HL-60 (cell line): ENCODE data around the gene CEPT1.

Experiments
- DNase-seq, 2 experiments: peaks; one replicate each; pipeline ENCODE4 v3.0.0-alpha.2; 2010 to 2020; ENCODE audit warnings: low read depth in 1 of 2, low spot score in 1 of 2
- H3K27ac ChIP-seq: fragments of 250-450 bp; sonication (Bioruptor Pico); replicated peaks from 2 replicates; pipeline ENCODE4 v1.5.1; 2020; ENCODE audit warnings: mild to moderate bottlenecking, moderate library complexity
- H3K27me3 ChIP-seq: fragments of 250-450 bp; sonication (Bioruptor Pico); 2 replicates; pipeline ENCODE4 v1.5.1; 2021; ENCODE audit warnings: mild to moderate bottlenecking, moderate library complexity; ENCODE audit not compliant: insufficient read depth, poor library complexity, severe bottlenecking
- H3K4me3 ChIP-seq: replicated peaks from 2 replicates; pipeline ENCODE4 v1.5.1; 2011; ENCODE audit warnings: mild to moderate bottlenecking, control low read depth, low read length; ENCODE audit not compliant: insufficient read depth
- GABPA ChIP-seq: IDR thresholded peaks from 2 replicates; pipeline ENCODE4 v1.6.1; 2012; ENCODE audit warnings: low read depth
- POLR2AphosphoS5 ChIP-seq: IDR thresholded peaks from 2 replicates; pipeline ENCODE4 v1.6.1; 2012; ENCODE audit warnings: low read depth
- SPI1 ChIP-seq: IDR thresholded peaks from 2 replicates; pipeline ENCODE4 v1.6.1; 2012; ENCODE audit warnings: low read depth, mild to moderate bottlenecking, borderline replicate concordance
- TF ChIP-seq, protein P1 (sequence below): IDR thresholded peaks from one replicate; pipeline ENCODE4 v1.5.1; 2011; ENCODE audit warnings: low read length, control low read depth, inconsistent platforms; ENCODE audit not compliant: insufficient read depth
- TF ChIP-seq, protein P2 (sequence below): IDR thresholded peaks from 2 replicates; pipeline ENCODE4 v1.6.1; 2012; ENCODE audit warnings: low read depth; ENCODE audit not compliant: insufficient replicate concordance

Gene CEPT1

DNA sequence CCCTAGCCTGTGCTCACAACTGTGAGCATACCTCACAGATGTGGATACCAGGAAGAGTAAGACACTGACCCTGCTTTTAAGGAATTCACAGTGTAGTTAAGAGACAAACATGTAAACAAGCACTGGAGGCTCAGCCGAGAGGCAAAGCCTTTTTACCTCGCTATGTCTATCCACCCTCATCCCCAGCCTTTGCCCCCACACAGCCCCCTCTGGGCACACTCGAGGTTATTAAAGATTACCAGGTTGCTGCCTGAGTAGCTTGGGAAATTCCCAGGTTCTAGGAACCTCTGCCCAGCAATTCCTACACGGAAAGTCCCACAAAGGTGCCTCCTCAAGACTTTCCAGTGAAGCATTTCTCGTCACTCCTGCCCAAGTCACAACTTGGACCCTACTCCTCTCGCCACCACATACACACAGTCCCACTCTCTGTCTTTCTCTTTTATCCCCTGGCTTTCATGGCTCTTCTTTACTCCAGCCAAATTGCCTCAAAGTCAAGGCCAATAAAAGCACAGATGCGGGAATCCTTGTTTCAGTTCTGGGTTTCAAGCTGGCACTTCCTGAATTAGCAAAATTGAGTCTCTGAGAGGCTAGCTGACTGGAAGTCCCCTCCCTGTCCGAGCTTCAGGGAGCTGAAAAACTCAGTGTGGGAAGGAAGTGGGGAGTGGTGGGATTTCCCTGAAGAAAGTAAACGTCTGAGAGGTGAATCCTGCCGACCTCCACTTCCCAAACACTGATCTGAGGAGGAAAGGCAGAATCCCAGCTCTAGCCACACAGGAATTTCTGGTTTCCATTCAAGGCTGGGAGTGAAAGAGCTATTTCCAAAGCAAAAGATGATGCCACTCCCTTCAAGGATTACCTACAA is 52.9 kb downstream of the CEPT1 start:
- Histone ChIP-seq H3K27ac (peak overlapping the region; percentile 42), H3K27me3 (no peaks in the 10 kb centered on the region), H3K4me3 (no peak overlapping the region)
- TF ChIP-seq SPI1 = peak; percentile 80
- TF ChIP-seq, protein P1, sequence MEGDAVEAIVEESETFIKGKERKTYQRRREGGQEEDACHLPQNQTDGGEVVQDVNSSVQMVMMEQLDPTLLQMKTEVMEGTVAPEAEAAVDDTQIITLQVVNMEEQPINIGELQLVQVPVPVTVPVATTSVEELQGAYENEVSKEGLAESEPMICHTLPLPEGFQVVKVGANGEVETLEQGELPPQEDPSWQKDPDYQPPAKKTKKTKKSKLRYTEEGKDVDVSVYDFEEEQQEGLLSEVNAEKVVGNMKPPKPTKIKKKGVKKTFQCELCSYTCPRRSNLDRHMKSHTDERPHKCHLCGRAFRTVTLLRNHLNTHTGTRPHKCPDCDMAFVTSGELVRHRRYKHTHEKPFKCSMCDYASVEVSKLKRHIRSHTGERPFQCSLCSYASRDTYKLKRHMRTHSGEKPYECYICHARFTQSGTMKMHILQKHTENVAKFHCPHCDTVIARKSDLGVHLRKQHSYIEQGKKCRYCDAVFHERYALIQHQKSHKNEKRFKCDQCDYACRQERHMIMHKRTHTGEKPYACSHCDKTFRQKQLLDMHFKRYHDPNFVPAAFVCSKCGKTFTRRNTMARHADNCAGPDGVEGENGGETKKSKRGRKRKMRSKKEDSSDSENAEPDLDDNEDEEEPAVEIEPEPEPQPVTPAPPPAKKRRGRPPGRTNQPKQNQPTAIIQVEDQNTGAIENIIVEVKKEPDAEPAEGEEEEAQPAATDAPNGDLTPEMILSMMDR = no peak
- peak in 1 of 2 experiments; percentile 33 for DNase-seq

DNA sequence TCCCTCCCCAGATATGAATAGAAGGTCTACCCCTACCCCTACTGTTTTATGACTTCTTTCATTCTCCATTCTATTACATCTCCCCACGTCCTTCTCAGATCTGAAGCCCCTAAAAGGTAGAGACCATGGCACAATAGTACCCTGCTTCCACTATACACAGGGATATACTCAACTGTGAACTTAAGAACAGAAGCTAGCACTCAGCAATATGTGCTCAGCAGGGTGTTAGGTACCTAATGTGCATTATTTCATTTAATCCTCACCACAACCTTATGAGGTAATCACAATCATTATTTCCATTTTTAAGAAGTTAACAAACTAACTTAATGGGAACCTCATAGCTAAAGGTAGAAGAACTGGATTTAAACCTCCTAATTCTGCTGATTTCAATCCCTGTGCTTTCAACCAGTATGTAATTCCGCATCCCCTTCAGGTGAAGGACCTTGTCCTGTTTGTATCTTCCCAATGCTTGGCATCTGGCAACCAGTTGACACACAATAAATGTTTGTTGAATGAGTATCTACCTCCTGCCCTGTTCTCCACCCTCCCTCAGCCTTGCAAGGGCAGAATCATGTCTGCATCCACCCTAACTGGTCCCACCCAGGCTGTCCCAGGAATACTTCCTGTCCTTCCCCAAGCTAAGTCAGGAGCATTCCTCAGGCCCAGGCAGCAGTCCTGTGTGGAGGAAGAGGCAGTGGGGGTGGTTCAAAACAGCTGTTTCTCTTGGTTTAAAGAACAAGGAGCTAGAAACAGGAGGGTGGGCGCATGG is 53.9 kb downstream of the CEPT1 start:
- H3K27ac ChIP-seq = no peak overlapping the region
- TF ChIP-seq GABPA (no peak), POLR2AphosphoS5 (no peak), SPI1 (no peak)
- TF ChIP-seq, protein P2, sequence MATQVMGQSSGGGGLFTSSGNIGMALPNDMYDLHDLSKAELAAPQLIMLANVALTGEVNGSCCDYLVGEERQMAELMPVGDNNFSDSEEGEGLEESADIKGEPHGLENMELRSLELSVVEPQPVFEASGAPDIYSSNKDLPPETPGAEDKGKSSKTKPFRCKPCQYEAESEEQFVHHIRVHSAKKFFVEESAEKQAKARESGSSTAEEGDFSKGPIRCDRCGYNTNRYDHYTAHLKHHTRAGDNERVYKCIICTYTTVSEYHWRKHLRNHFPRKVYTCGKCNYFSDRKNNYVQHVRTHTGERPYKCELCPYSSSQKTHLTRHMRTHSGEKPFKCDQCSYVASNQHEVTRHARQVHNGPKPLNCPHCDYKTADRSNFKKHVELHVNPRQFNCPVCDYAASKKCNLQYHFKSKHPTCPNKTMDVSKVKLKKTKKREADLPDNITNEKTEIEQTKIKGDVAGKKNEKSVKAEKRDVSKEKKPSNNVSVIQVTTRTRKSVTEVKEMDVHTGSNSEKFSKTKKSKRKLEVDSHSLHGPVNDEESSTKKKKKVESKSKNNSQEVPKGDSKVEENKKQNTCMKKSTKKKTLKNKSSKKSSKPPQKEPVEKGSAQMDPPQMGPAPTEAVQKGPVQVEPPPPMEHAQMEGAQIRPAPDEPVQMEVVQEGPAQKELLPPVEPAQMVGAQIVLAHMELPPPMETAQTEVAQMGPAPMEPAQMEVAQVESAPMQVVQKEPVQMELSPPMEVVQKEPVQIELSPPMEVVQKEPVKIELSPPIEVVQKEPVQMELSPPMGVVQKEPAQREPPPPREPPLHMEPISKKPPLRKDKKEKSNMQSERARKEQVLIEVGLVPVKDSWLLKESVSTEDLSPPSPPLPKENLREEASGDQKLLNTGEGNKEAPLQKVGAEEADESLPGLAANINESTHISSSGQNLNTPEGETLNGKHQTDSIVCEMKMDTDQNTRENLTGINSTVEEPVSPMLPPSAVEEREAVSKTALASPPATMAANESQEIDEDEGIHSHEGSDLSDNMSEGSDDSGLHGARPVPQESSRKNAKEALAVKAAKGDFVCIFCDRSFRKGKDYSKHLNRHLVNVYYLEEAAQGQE = no peak
- TF ChIP-seq, protein P1 = no peak
- no peak overlapping the region for H3K4me3 ChIP-seq
- DNase-seq = no peak
- no peaks in the 10 kb centered on the region for H3K27me3 ChIP-seq

DNA sequence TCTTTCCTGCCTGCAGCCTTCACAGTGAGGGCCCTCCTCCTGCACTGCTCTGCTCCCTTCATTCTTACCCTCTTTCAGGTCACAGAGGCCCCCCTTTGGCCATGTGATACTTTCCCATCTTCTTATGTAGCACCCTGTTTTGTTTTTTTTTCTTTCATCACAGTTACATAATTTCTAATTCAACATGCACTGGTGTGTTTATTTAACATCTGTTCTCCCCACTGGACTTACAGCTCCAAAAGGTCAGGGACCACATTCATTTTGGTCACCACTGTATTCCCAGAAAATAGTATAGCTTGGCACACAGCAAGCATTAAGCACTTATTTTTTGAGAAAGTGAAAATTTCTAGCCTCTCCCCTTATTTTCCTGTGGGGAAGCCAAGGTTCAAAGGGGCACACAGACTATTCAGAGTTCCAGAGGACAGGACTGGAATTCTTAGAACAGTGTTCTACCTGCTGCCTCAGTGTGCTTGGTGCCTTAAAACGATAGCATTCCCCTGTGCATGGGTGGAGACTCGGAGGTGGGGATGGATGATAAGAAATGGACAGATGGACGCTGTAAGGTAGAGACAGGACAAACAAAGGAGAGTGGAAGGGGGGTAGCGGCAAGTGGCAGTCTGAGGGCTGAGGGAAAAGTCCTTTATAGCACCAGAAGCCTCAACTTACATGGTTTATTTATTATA is 55.1 kb downstream of the CEPT1 start:
- Histone ChIP-seq H3K27ac (no peak overlapping the region), H3K27me3 (no peaks in the 10 kb centered on the region), H3K4me3 (no peak overlapping the region)
- no peak for TF ChIP-seq POLR2AphosphoS5
- TF ChIP-seq, protein P2 = no peak
- TF ChIP-seq, protein P1 = no peak
- TF ChIP-seq SPI1 = no peak
- no peak for TF ChIP-seq GABPA
- DNase-seq = no peak
